GM23248 (cell line): Measurements from ENCODE around the gene TTLL8. TPM values are rescaled to one million over a fixed set of nuclear protein-coding genes. Genes with fewer than 3 reads are reported as not detected.

Experiments used
- DNase-seq: peaks from one replicate; pipeline ENCODE4 v3.0.0-alpha.2; 2015
- H2AFZ ChIP-seq: fragments of 200-600 bp; sonication (generic); 2 replicates; pipeline ENCODE4 v1.6.1; 2016; ENCODE audit warnings: antibody characterized with exemption
- H3F3A ChIP-seq: fragments of 200-600 bp; sonication (generic); 2 replicates; pipeline ENCODE4 v1.6.1; 2016; ENCODE audit warnings: mild to moderate bottlenecking, antibody characterized with exemption, mixed run types; ENCODE audit not compliant: insufficient read depth
- H3K27ac ChIP-seq: fragments of 200-600 bp; sonication (generic); 2 replicates; pipeline ENCODE4 v1.5.1; 2016; ENCODE audit warnings: mild to moderate bottlenecking
- H3K27me3 ChIP-seq: fragments of 200-600 bp; sonication (generic); replicated peaks from 2 replicates; pipeline ENCODE4 v1.6.1; 2016; ENCODE audit warnings: mild to moderate bottlenecking; ENCODE audit not compliant: insufficient read depth
- H3K36me3 ChIP-seq: fragments of 200-600 bp; sonication (generic); 2 replicates; pipeline ENCODE4 v1.6.1; 2016; ENCODE audit warnings: low read depth, mild to moderate bottlenecking
- H3K4me1 ChIP-seq: fragments of 200-600 bp; sonication (generic); 2 replicates; pipeline ENCODE4 v1.6.1; 2016; ENCODE audit warnings: mild to moderate bottlenecking; ENCODE audit not compliant: insufficient read depth
- H3K4me2 ChIP-seq: fragments of 200-600 bp; sonication (generic); one replicate; pipeline ENCODE4 v1.6.1; 2016; ENCODE audit warnings: mild to moderate bottlenecking; ENCODE audit not compliant: unreplicated experiment
- H3K4me3 ChIP-seq: fragments of 200-600 bp; sonication (generic); 2 replicates; pipeline ENCODE4 v1.5.1; 2016; ENCODE audit warnings: mild to moderate bottlenecking
- H3K79me2 ChIP-seq: fragments of 200-600 bp; sonication (generic); 2 replicates; pipeline ENCODE4 v1.6.1; 2016; ENCODE audit warnings: mild to moderate bottlenecking; ENCODE audit not compliant: insufficient read depth
- H3K9ac ChIP-seq: fragments of 200-600 bp; sonication (generic); 2 replicates; pipeline ENCODE4 v1.6.1; 2016; ENCODE audit warnings: mild to moderate bottlenecking
- H3K9me2 ChIP-seq: fragments of 200-600 bp; sonication (generic); 2 replicates; pipeline ENCODE4 v1.6.1; 2016; ENCODE audit warnings: mixed run types, mild to moderate bottlenecking, moderate library complexity; ENCODE audit not compliant: insufficient read depth
- H3K9me3 ChIP-seq: fragments of 200-600 bp; sonication (generic); one replicate; pipeline ENCODE4 v1.6.1; 2017; ENCODE audit warnings: low read depth
- H4K20me1 ChIP-seq: fragments of 200-600 bp; sonication (generic); 2 replicates; pipeline ENCODE4 v1.6.0; 2016; ENCODE audit not compliant: insufficient read depth
- EZH2 ChIP-seq: fragments of 200-600 bp; sonication (generic); IDR thresholded peaks from 2 replicates; pipeline ENCODE4 v1.6.1; 2018; ENCODE audit warnings: antibody characterized with exemption, mild to moderate bottlenecking; ENCODE audit not compliant: insufficient read depth, poor library complexity, severe bottlenecking
- EZH2phosphoT487 ChIP-seq: fragments of 200-600 bp; sonication (generic); IDR thresholded peaks from 2 replicates; pipeline ENCODE4 v1.6.1; 2018; ENCODE audit warnings: antibody characterized with exemption, moderate library complexity, mild to moderate bottlenecking, low read depth; ENCODE audit not compliant: insufficient read depth
- WGBS, 2 experiments: methylation state at CpG; one replicate each; pipeline ENCODE4 v1.1.6; 2015 to 2017; ENCODE audit warnings: low lambda C conversion rate in 2 of 2, low coverage in 1 of 2; ENCODE audit errors: missing lambda C conversion rate in 2 of 2; 5-methylcytosine and 5-hydroxymethylcytosine counted together
- in situ Hi-C: fragments of 300-500 bp; cut with MboI; formaldehyde crosslinking; loops from 2 replicates; pipeline ENCODE4 v1.15.0; 2020
- polyA plus RNA-seq: library from polyadenylated mRNA; unstranded; fragments of >200 nt; fragmentation: Nextera tagmentation; extraction: Ambion mirVana; gene quantifications from 2 replicates; pipeline ENCODE4 v1.2.1, GENCODE V29; 2016
- total RNA-seq: library from RNA; depleted of rRNA; stranded (reverse); fragments of >200 nt; shearing (Covaris generic); gene quantifications from 2 replicates; pipeline ENCODE4 v1.2.3, GENCODE V29; 2014

TTLL8 gene
- total and polyA plus RNA-seq, 2 experiments from 2014 or later, result not detected

GRCh38 chr22:50070366-50070765, 12.3 kb upstream of the TTLL8 start:
- Histone ChIP-seq H3K4me3 (no peak overlapping the region), H3K9ac (no peak overlapping the region), H3K9me2 (no peaks in the 10 kb centered on the region), H3K9me3 (no peaks in the 10 kb centered on the region), H3K27me3 (no peaks in the 10 kb centered on the region), H3K36me3 (no peaks in the 10 kb centered on the region), H4K20me1 (no peaks in the 10 kb centered on the region), H3K27ac (no peak overlapping the region), H3K79me2 (no peaks in the 10 kb centered on the region), H3F3A (no peaks in the 10 kb centered on the region), H3K4me2 (no peak overlapping the region), H3K4me1 (no peaks in the 10 kb centered on the region), H2AFZ (no peak overlapping the region)
- no peak for DNase-seq
- in situ Hi-C loops, result no loop called here
- WGBS, 2 experiments, result 36 to 48% methylated on average over 8 of the region's 8 CpGs
- TF ChIP-seq EZH2phosphoT487, result no peak
- TF ChIP-seq EZH2, result no peak

- no peaks in the 10 kb centered on the region for H3K9me2 ChIP-seq
- H3K36me3 ChIP-seq, result no peaks in the 10 kb centered on the region
- no peaks in the 10 kb centered on the region for H4K20me1 ChIP-seq
- H3K9ac ChIP-seq, result no peak overlapping the region
- no peaks in the 10 kb centered on the region for H3K27me3 ChIP-seq
- in situ Hi-C loops, result no loop called here
- TF ChIP-seq EZH2phosphoT487, result no peak
- TF ChIP-seq EZH2, result no peak
- 76 to 77% methylated on average over 11 of the region's 11 CpGs for WGBS, 2 experiments
- no peak overlapping the region for H3K4me3 ChIP-seq
- no peaks in the 10 kb centered on the region for H3K79me2 ChIP-seq
- H3K27ac ChIP-seq, result no peak overlapping the region
- H2AFZ ChIP-seq, result no peak overlapping the region
- no peaks in the 10 kb centered on the region for H3K9me3 ChIP-seq
- DNase-seq, result no peak
- no peaks in the 10 kb centered on the region for H3F3A ChIP-seq
- no peaks in the 10 kb centered on the region for H3K4me1 ChIP-seq
- no peak overlapping the region for H3K4me2 ChIP-seq
Measured at GRCh38 chr22:50068096-50068495, 10.0 kb upstream of the TTLL8 start.

GRCh38 chr22:50067244-50067643, 9.1 kb upstream of the TTLL8 start:
- no peaks in the 10 kb centered on the region for H3K79me2 ChIP-seq
- H3K9me2 ChIP-seq, result no peaks in the 10 kb centered on the region
- H3K4me3 ChIP-seq, result no peak overlapping the region
- no peak overlapping the region for H2AFZ ChIP-seq
- in situ Hi-C loops, result no loop called here
- no peak overlapping the region for H3K27ac ChIP-seq
- no peaks in the 10 kb centered on the region for H4K20me1 ChIP-seq
- no peak for DNase-seq
- no peak overlapping the region for H3K4me2 ChIP-seq
- H3F3A ChIP-seq, result no peaks in the 10 kb centered on the region
- no peak overlapping the region for H3K9ac ChIP-seq
- no peaks in the 10 kb centered on the region for H3K9me3 ChIP-seq
- no peaks in the 10 kb centered on the region for H3K4me1 ChIP-seq
- no peaks in the 10 kb centered on the region for H3K27me3 ChIP-seq
- 41 to 61% methylated on average over 2 to 8 of the region's 8 CpGs for WGBS, 2 experiments
- no peak for TF ChIP-seq EZH2
- no peak for TF ChIP-seq EZH2phosphoT487
- no peaks in the 10 kb centered on the region for H3K36me3 ChIP-seq

DNA sequence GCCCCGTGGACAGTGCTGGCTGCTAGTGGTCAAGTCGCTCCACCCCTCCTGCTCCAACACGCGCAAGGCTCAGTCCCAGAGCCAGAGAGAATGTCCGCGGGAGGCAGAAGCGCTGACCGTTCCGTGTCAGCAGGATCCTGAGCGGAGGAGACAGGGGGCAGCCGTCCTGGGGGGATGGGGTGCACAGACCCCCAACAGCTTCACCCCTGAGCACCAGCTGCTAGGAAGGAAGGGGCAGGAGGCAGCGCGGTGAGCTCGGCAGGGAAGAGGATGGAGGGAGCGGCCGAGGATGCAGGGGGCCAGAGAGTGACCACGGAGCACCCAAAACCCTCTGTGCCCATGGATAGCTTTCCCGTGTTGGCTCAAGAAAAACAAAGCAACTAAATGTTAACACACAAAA, 6.4 kb upstream of the TTLL8 start:
- no peaks in the 10 kb centered on the region for H3F3A ChIP-seq
- 50 to 63% methylated on average over 16 to 18 of the region's 18 CpGs for WGBS, 2 experiments
- H3K79me2 ChIP-seq, result no peaks in the 10 kb centered on the region
- no peaks in the 10 kb centered on the region for H4K20me1 ChIP-seq
- no peak overlapping the region for H3K4me2 ChIP-seq
- H3K27ac ChIP-seq, result no peak overlapping the region
- no peak for DNase-seq
- no peak overlapping the region for H2AFZ ChIP-seq
- no peaks in the 10 kb centered on the region for H3K4me1 ChIP-seq
- H3K9me3 ChIP-seq, result no peaks in the 10 kb centered on the region
- H3K27me3 ChIP-seq, result peaks cover 12% of the 10 kb centered on the region
- H3K9me2 ChIP-seq, result no peaks in the 10 kb centered on the region
- no peak overlapping the region for H3K4me3 ChIP-seq
- H3K9ac ChIP-seq, result no peak overlapping the region
- no peaks in the 10 kb centered on the region for H3K36me3 ChIP-seq
- TF ChIP-seq EZH2phosphoT487 (no peak), EZH2 (no peak)
- in situ Hi-C loops, result no loop called here
